Smooth muscle cell (in vitro differentiated cells): ENCODE results near the gene HADHB. TPM values are rescaled to one million over a fixed set of nuclear protein-coding genes. Genes with fewer than 3 reads are reported as not detected.

Source experiments
- DNase-seq: peaks from one replicate; lab custom pipeline; 2025; ENCODE audit not compliant: unreplicated experiment; lab: John Stamatoyannopoulos, UW
- H2AFZ ChIP-seq: fragments of 200-600 bp; sonication (generic); 2 replicates; pipeline ENCODE4 v1.6.0; 2016; ENCODE audit warnings: antibody characterized with exemption, low read depth, mild to moderate bottlenecking
- H3F3A ChIP-seq: fragments of 200-600 bp; sonication (generic); 2 replicates; pipeline ENCODE4 v1.6.0; 2017; ENCODE audit warnings: antibody characterized with exemption, low read depth
- H3K27ac ChIP-seq: fragments of 200-600 bp; sonication (generic); 2 replicates; pipeline ENCODE4 v1.5.1; 2016; ENCODE audit warnings: low read depth, mild to moderate bottlenecking
- H3K27me3 ChIP-seq: fragments of 200-600 bp; sonication (generic); 2 replicates; pipeline ENCODE4 v1.6.1; 2016; ENCODE audit warnings: low read depth, mild to moderate bottlenecking
- H3K36me3 ChIP-seq: fragments of 200-600 bp; sonication (generic); 2 replicates; pipeline ENCODE4 v1.5.1; 2016; ENCODE audit warnings: low read depth
- H3K4me1 ChIP-seq: fragments of 200-600 bp; sonication (generic); 2 replicates; pipeline ENCODE4 v1.5.1; 2016; ENCODE audit warnings: low read depth
- H3K4me2 ChIP-seq: fragments of 200-600 bp; sonication (generic); 2 replicates; pipeline ENCODE4 v1.6.0; 2016; ENCODE audit warnings: mild to moderate bottlenecking
- H3K4me3 ChIP-seq: fragments of 200-600 bp; sonication (generic); 2 replicates; pipeline ENCODE4 v1.5.1; 2016; ENCODE audit warnings: mild to moderate bottlenecking
- H3K79me2 ChIP-seq: fragments of 200-600 bp; sonication (generic); 2 replicates; pipeline ENCODE4 v1.6.0; 2016; ENCODE audit warnings: low read depth, mild to moderate bottlenecking
- H3K9ac ChIP-seq: fragments of 200-600 bp; sonication (generic); 2 replicates; pipeline ENCODE4 v1.6.0; 2016; ENCODE audit warnings: low read depth
- H3K9me3 ChIP-seq: fragments of 200-600 bp; sonication (generic); replicated peaks from 2 replicates; pipeline ENCODE4 v1.5.1; 2016; ENCODE audit warnings: low read depth
- H4K20me1 ChIP-seq: fragments of 200-600 bp; sonication (generic); 2 replicates; pipeline ENCODE4 v1.6.0; 2016; ENCODE audit warnings: low read depth
- WGBS: methylation state at CpG from one replicate; pipeline ENCODE4 v1.1.7; 2016; ENCODE audit warnings: low lambda C conversion rate; 5-methylcytosine and 5-hydroxymethylcytosine counted together
- polyA plus RNA-seq: library from polyadenylated mRNA; unstranded; fragments of >200 nt; fragmentation: Nextera tagmentation; extraction: Ambion mirVana; gene quantifications from 2 replicates; pipeline ENCODE4 v1.2.1, GENCODE V29; 2016
- total RNA-seq: library from RNA; depleted of rRNA; stranded (reverse); fragments of >200 nt; gene quantifications from 2 replicates; pipeline ENCODE4 v1.2.3, GENCODE V29; 2014
- TF ChIP-seq, protein P1 (sequence below): fragments of 200-600 bp; sonication (generic); IDR thresholded peaks from 2 replicates; pipeline ENCODE4 v1.5.1; 2017; ENCODE audit warnings: borderline replicate concordance, mild to moderate bottlenecking, antibody characterized with exemption; ENCODE audit not compliant: insufficient read depth, poor library complexity, severe bottlenecking

The HADHB gene
- total and polyA plus RNA-seq, 2 experiments from 2014 or later: 70.8 to 96.1 TPM

DNA sequence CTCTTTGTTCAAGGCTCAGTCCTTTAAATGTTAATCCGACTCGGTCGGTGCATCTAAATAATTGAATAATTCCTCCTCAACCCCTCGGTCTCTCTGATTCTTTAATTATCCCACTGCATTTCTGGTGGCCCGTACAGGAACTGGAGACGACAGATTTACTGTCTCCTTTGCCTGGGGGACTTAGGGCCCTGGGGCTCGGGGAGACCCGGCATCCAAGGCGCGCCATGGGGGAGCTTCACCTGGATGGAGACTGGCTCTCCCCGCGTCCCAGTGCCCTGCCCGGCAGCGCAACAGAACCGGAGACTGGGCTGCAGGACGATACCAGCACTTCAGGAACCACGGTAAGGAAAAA lies 53.5 kb downstream of the HADHB start:
- peaks cover 33% of the 10 kb centered on the region for H3K4me1 ChIP-seq
- 24% methylated on average over 17 of the region's 17 CpGs for WGBS
- H3F3A ChIP-seq: peaks cover 3% of the 10 kb centered on the region
- peak overlapping the region; percentile 57 for H2AFZ ChIP-seq
- H3K4me3 ChIP-seq: peak overlapping the region; percentile 67
- H3K4me2 ChIP-seq: peak overlapping the region; percentile 98
- no peak for DNase-seq
- no peak overlapping the region for H3K27ac ChIP-seq
- no peak overlapping the region for H3K9ac ChIP-seq
- no peaks in the 10 kb centered on the region for H3K27me3 ChIP-seq
- H4K20me1 ChIP-seq: no peaks in the 10 kb centered on the region
- TF ChIP-seq, protein P1, sequence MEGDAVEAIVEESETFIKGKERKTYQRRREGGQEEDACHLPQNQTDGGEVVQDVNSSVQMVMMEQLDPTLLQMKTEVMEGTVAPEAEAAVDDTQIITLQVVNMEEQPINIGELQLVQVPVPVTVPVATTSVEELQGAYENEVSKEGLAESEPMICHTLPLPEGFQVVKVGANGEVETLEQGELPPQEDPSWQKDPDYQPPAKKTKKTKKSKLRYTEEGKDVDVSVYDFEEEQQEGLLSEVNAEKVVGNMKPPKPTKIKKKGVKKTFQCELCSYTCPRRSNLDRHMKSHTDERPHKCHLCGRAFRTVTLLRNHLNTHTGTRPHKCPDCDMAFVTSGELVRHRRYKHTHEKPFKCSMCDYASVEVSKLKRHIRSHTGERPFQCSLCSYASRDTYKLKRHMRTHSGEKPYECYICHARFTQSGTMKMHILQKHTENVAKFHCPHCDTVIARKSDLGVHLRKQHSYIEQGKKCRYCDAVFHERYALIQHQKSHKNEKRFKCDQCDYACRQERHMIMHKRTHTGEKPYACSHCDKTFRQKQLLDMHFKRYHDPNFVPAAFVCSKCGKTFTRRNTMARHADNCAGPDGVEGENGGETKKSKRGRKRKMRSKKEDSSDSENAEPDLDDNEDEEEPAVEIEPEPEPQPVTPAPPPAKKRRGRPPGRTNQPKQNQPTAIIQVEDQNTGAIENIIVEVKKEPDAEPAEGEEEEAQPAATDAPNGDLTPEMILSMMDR: no peak
- no peaks in the 10 kb centered on the region for H3K36me3 ChIP-seq
- H3K79me2 ChIP-seq: no peaks in the 10 kb centered on the region
- no peaks in the 10 kb centered on the region for H3K9me3 ChIP-seq

DNA sequence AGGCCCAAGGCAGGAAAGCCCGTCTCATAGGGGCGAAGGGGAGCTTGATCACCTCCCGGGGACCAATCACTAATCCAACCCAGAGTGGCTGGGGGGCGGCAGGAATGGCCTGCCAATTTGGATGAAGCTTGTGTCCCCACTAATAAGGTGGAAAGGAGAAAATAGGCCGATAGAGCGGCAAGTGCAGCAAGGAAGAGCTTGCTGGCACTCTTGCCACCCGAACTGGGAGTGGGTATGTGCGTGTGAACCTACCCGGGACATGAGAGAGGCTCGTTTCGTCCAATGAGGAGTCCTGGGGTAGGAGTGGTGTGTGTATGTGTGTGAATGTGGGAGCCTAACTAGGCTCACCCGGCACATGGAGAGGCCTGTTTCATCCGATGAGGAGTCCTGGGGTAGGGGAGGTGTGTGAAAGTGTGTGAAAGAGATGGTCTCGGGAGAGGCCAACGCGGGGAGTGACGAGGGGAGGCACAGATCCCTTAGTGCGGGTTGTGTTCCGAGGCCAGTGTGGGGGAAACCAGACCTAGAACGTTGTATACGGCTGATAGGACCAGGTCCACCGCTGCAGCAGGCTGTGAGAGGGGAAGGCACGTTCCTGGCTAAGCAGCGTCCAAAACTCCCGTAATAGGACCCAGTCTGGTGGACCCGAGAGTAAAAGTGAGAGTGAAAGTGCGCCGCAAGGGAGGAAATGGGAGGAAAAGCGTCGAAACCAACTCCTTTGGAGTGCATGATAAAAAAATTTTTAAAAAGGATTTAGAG lies 54.1 kb downstream of the HADHB start:
- Histone ChIP-seq H3F3A (peaks cover 3% of the 10 kb centered on the region), H3K4me3 (peak overlapping the region; percentile 67), H3K27ac (peak overlapping the region; percentile 30), H3K9me3 (no peaks in the 10 kb centered on the region), H2AFZ (peak overlapping the region; percentile 57), H4K20me1 (no peaks in the 10 kb centered on the region), H3K4me1 (peaks cover 33% of the 10 kb centered on the region), H3K36me3 (no peaks in the 10 kb centered on the region), H3K27me3 (no peaks in the 10 kb centered on the region), H3K9ac (peak overlapping the region; percentile 74), H3K79me2 (no peaks in the 10 kb centered on the region), H3K4me2 (peak overlapping the region; percentile 98)
- DNase-seq: no peak
- TF ChIP-seq, protein P1: no peak
- 7% methylated on average over 30 of the region's 30 CpGs for WGBS

DNA sequence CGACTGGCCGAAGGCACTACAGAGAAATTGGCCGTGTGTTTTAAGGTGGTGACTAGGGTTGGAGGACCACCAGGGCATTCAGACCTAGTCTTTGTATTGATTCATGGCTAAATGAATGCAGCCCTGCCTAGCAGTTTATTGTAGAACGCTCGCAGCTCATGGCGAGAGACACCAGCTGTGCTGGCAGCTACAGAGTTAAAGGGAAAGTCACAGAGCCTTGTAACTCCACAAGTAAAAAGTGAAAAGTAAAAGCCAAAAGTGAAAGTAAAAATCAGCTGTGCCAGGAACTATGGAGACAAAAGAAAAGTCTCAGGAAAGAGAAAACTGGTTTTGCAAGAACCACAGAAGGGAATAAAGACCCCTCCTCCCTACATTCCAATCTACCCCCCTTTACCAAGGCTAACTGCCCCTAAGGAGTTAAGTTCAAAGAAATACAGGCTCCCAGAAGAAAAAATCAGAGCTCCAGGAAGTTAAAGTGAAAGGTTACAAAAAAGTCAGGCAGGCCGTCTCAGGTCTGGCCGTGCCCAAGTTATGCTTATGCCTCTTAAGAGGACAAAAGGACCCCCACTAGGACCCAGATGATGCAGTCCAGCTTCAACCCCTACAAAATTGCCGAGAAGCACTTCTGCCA lies 54.8 kb downstream of the HADHB start:
- Histone ChIP-seq H3K36me3 (no peaks in the 10 kb centered on the region), H2AFZ (peak overlapping the region; percentile 57), H3K4me1 (peaks cover 33% of the 10 kb centered on the region), H3F3A (peaks cover 3% of the 10 kb centered on the region), H3K4me2 (peak overlapping the region; percentile 98), H3K79me2 (no peaks in the 10 kb centered on the region), H3K4me3 (peak overlapping the region; percentile 67), H4K20me1 (no peaks in the 10 kb centered on the region), H3K27me3 (no peaks in the 10 kb centered on the region), H3K9ac (peak overlapping the region; percentile 74), H3K27ac (peak overlapping the region; percentile 30), H3K9me3 (no peaks in the 10 kb centered on the region)
- 4% methylated on average over 9 of the region's 9 CpGs for WGBS
- no peak for DNase-seq
- TF ChIP-seq, protein P1: no peak
